Measurements from ENCODE around the gene HYCC2.
"Not testable (repeated sequence)": the region's sequence is repeated elsewhere in the genome, so short reads cannot be mapped to it uniquely, and the experiment has no call there.

HYCC2 gene

GRCh38 chr2:201073071-201073470, 1.6 kb upstream of the HYCC2 start:
- in situ Hi-C loops (cut with MboI; ENCODE audit: low sequenced_read_pairs), result no loop called here

DNA sequence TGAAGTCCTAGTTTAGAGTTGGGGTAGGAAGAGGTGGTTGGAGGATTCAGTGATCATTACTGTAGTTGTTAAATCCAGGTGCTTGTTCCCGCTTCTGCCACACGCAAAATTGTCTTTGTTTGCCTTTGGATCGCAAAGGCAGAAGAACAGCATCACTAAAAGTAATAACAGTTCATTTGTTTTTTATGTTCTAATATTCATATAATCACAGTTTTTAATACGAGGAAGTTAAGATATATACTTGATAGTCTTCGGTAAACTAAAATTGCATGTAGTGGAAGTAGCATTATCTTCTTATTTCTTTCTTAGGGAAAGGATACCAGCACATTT, 695 bp upstream of the HYCC2 start:
- in situ Hi-C loops (cut with MboI; ENCODE audit: low sequenced_read_pairs), result no loop called here

GRCh38 chr2:201070948-201071478, 458 bp downstream of the HYCC2 start:
- in situ Hi-C loops (cut with MboI; ENCODE audit: low sequenced_read_pairs), result no loop called here

- in situ Hi-C loops (cut with MboI; ENCODE audit: low sequenced_read_pairs), result no loop called here
These were observed 6.6 kb downstream of the HYCC2 start for GRCh38 chr2:201064797-201065329.

GRCh38 chr2:201063516-201063915, 8.0 kb downstream of the HYCC2 start:
- in situ Hi-C loops (cut with MboI; ENCODE audit: low sequenced_read_pairs), result not testable (repeated sequence)

GRCh38 chr2:201059961-201060755, 11.3 kb downstream of the HYCC2 start:
- in situ Hi-C loops (cut with MboI; ENCODE audit: low sequenced_read_pairs), result no loop called here

- in situ Hi-C loops (cut with MboI; ENCODE audit: low sequenced_read_pairs), result no loop called here
These were observed 12.6 kb downstream of the HYCC2 start for GRCh38 chr2:201058914-201059313.

DNA sequence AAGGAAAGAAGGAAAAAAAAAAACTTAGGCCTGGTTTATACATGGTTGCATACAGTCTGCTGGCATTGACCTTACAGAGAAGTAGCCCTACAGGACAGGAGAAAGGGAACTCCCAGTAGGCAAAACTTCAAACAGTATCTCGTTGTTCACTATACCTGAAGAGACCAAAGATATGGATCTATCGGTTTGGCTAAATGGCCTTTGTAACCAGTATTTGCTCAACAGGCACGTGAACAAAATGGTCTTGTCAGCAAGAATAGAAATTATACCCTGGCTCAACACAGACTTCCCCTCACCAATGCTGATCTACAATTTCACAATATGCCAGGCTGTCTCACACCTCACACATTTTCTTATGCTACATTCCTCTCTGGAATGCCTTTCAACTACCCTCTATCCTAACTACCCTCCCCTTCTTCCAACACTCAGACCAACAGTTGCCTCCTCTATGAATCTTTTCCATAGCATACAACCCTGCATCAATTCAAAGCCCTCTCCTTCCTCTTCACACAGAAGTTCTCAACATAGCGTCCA, 13.7 kb downstream of the HYCC2 start:
- in situ Hi-C loops (cut with MboI; ENCODE audit: low sequenced_read_pairs), result no loop called here

- in situ Hi-C loops (cut with MboI; ENCODE audit: low sequenced_read_pairs), result no loop called here
These were observed 14.4 kb downstream of the HYCC2 start for GRCh38 chr2:201057087-201057521.

GRCh38 chr2:201049455-201049854, 22.0 kb downstream of the HYCC2 start:
- in situ Hi-C loops (cut with MboI; ENCODE audit: low sequenced_read_pairs), result no loop called here

GRCh38 chr2:201046881-201047280, 24.6 kb downstream of the HYCC2 start:
- in situ Hi-C loops (cut with MboI; ENCODE audit: low sequenced_read_pairs), result no loop called here

GRCh38 chr2:201043050-201043449, 28.4 kb downstream of the HYCC2 start:
- in situ Hi-C loops (cut with MboI; ENCODE audit: low sequenced_read_pairs), result not testable (repeated sequence)

DNA sequence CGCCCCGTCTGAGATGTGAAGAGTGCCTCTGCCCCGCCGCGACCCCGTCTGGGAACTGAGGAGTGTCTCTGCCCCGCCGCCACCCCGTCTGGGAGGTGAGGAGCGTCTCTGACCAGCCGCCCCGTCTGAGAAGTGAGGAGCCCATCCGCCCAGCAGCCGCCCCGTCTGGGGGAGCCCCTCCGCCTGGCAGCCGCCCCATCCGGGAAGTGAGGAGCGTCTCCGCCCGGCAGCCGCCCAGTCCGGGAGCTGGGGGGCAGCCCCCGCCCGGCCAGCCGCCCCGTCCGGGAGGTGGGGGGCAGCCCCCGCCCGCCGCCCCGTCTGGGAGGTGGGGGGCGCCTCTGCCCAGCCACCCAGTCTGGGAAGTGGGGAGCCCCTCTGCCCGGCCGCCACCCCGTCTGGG, 29.0 kb downstream of the HYCC2 start:
- in situ Hi-C loops (cut with MboI; ENCODE audit: low sequenced_read_pairs), result not testable (repeated sequence)

DNA sequence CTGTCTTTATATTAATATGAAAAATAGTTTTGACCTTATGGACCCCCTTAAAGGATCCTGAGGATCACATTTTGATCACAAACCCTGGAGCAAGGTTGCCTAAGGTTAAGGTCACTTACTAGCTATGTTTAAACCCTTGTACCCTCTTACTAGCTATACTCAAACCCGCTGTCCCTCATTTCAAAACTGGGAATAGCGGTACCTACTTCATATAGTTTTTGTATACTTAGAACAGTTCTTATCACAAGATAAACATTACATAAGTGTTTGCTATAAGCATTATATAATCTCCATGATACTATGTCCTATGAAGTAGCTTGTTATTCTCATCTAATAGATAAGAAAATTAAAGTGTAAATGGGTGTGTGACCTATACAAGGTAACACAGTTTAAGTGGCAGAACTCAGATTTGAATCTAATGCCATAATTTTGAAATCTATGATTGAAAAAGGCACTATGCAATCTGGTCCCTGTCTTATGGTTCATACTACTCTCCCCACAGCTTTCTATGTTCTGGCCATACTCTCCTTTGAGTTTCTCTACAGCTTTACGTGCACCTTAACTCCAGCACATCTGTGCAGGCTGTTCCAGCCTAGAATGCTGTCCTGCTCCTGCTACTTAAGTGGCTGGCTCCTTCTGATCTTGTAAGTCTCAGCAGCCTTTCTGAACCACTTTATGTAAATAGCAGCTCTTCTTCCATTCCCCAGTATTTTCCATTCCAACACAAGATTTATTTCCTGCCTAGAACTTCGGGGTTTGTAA, 30.4 kb downstream of the HYCC2 start:
- in situ Hi-C loops (cut with MboI; ENCODE audit: low sequenced_read_pairs), result no loop called here

DNA sequence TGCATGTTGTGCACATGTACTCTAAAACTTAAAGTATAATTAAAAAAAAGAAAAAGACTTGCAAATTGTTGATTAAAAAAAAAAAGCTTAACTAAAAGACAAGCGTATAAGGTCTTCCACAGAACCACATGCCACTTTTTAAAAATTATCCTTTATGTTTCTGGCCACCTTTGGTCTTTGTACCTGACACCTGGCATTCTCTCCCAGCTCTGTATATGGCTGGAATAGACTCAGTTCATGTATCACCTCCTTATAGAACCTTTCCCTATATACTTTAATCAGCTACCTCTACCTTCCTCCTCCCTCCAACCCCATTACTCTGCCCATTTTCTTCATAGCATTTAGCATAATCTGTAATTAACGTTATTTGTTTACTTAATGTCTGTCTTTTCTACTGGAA, 32.6 kb downstream of the HYCC2 start:
- in situ Hi-C loops (cut with MboI; ENCODE audit: low sequenced_read_pairs), result no loop called here

DNA sequence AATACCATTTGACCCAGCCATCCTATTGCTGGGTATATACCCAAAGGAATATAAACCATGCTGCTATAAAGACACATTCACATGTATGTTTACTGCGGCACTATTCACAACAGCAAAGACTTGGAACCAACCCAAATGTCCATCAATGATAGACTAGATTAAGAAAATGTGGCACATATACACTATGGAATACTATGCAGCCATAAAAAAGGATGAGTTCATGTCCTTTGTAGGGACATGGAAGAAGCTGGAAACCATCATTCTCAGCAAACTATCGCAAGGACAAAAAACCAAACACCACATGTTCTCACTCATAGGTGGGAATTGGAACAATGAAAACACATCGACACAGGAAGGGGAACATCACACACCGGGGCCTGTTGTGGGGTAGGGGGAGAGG, 33.1 kb downstream of the HYCC2 start:
- in situ Hi-C loops (cut with MboI; ENCODE audit: low sequenced_read_pairs), result not testable (repeated sequence)

DNA sequence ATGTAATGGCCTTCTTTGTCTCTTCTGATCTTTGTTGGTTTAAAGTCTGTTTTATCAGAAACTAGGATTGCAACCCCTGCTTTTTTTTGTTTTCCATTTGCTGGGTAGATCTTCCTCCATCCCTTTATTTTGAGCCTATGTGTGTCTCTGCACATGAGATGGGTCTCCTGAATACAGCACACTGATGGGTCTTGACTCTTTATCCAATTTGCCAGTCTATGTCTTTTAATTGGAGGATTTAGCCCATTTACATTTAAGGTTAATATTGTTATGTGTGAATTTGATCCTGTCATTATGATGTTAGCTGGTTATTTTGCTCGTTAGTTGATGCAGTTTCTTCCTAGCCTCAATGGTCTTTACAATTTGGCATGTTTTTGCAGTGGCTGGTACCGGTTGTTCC, 37.1 kb downstream of the HYCC2 start:
- in situ Hi-C loops (cut with MboI; ENCODE audit: low sequenced_read_pairs), result not testable (repeated sequence)

- in situ Hi-C loops (cut with MboI; ENCODE audit: low sequenced_read_pairs), result no loop called here
These were observed 47.0 kb downstream of the HYCC2 start for GRCh38 chr2:201024518-201024917.

- in situ Hi-C loops (cut with MboI; ENCODE audit: low sequenced_read_pairs), result no loop called here
These were observed 49.6 kb downstream of the HYCC2 start for GRCh38 chr2:201021914-201022313.
